Hepatocyte (in vitro differentiated cells): ENCODE measurements around the gene PIAS1.

ENCODE experiments used
- EZH2 ChIP-seq: fragments of 200-600 bp; sonication (generic); IDR thresholded peaks from 2 replicates; pipeline ENCODE4 v1.6.1; 2016; ENCODE audit warnings: antibody characterized with exemption, mild to moderate bottlenecking, borderline replicate concordance
- EZH2phosphoT487 ChIP-seq: fragments of 200-600 bp; sonication (generic); IDR thresholded peaks from one replicate; pipeline ENCODE4 v1.6.1; 2018; ENCODE audit warnings: antibody characterized with exemption, mild to moderate bottlenecking, low read depth, moderate library complexity; ENCODE audit not compliant: unreplicated experiment, severe bottlenecking
- TF ChIP-seq, protein P1 (sequence below): fragments of 200-600 bp; sonication (generic); IDR thresholded peaks from 2 replicates; pipeline ENCODE4 v1.5.1; 2016; ENCODE audit warnings: antibody characterized with exemption, mild to moderate bottlenecking; ENCODE audit not compliant: poor library complexity

DNA sequence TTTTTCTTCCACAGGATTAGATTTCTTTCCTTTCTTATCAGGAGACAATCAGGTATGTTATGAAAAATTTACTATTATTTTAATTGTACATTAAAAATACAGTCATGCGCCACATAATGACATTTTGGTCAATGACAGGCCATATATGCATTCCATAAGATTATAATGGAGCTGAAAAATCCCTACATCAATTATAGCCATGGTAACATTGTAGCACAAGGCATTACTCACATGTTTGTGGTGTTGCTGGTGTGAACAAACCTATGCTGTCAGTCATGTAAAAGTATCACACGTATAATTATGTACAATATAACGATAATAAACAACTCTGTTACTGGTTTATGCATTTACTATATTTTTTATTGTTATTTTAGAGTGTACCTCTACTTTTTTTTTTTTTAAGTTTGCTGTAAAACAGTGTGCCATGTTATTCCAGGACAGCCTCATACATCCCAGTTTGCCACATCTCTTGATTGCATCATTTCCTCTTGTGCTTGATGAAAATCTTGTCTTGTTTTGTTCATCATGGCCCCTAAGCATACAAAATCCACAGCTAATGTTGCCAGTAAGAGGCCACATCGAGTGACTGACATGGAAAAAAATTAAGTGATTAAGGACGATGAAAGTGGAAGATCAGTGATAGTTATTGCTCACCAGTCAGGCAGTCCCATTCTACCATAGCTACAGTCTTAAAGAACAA is 129.7 kb downstream of the PIAS1 start:
- TF ChIP-seq, protein P1, sequence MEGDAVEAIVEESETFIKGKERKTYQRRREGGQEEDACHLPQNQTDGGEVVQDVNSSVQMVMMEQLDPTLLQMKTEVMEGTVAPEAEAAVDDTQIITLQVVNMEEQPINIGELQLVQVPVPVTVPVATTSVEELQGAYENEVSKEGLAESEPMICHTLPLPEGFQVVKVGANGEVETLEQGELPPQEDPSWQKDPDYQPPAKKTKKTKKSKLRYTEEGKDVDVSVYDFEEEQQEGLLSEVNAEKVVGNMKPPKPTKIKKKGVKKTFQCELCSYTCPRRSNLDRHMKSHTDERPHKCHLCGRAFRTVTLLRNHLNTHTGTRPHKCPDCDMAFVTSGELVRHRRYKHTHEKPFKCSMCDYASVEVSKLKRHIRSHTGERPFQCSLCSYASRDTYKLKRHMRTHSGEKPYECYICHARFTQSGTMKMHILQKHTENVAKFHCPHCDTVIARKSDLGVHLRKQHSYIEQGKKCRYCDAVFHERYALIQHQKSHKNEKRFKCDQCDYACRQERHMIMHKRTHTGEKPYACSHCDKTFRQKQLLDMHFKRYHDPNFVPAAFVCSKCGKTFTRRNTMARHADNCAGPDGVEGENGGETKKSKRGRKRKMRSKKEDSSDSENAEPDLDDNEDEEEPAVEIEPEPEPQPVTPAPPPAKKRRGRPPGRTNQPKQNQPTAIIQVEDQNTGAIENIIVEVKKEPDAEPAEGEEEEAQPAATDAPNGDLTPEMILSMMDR: no peak
- TF ChIP-seq EZH2: no peak
- TF ChIP-seq EZH2phosphoT487: no peak
